A549 (cell line): ENCODE results near the gene STING1. TPM values are rescaled to one million over a fixed set of nuclear protein-coding genes. Genes with fewer than 3 reads are reported as not detected.

Source experiments
- ATAC-seq, 2 experiments: fragments of 200-7000 bp in 1 of 2; fragments of >200 bp in 1 of 2; cut with Nextera tagmentation in 1 of 2; cut with Tn5 transposase in 1 of 2; 3 replicates each; pipeline versions ENCODE4 v1.8.0 to v1.9.1; 2018 to 2020; ENCODE audit warnings: mild to moderate bottlenecking in 1 of 2, moderate library complexity in 1 of 2
- CTCF ChIA-PET: fragments of 300-600 bp; sonication (Branson Sonifier 250); formaldehyde crosslinking; extraction: SDS; loops from one replicate; lab custom pipeline; 2021; ENCODE audit warnings: antibody characterized with exemption, inconsistent platforms; lab: Yijun Ruan, JAX
- POLR2A ChIA-PET: fragments of 350-600 bp; formaldehyde crosslinking; extraction: SDS; loops from one replicate; lab custom pipeline; 2021; ENCODE audit warnings: antibody characterized with exemption, inconsistent platforms; lab: Yijun Ruan, JAX
- DNase-seq, 2 experiments: peaks; one replicate each; pipeline versions ENCODE4 v3.0.0 to v3.0.0-alpha.2; 2011 to 2016; ENCODE audit warnings: low read depth in 1 of 2, low spot score in 1 of 2
- FAIRE-seq: peaks from 2 replicates; lab custom pipeline; 2011; peaks lifted over from hg19 to GRCh38; lab: Jason Lieb, UNC
- H3K27ac ChIP-seq, 2 experiments: fragments of >200 bp; sonication (Bioruptor Twin); formaldehyde crosslinking; 3 replicates each; pipeline ENCODE4 v1.5.1; 2016 to 2017
- H3K4me1 ChIP-seq: fragments of >200 bp; sonication (Bioruptor Twin); formaldehyde crosslinking; 3 replicates; pipeline ENCODE4 v1.6.1; 2016
- H3K4me2 ChIP-seq: fragments of >200 bp; sonication (Bioruptor Twin); formaldehyde crosslinking; 3 replicates; pipeline ENCODE4 v1.6.1; 2016
- H3K4me3 ChIP-seq: fragments of >200 bp; sonication (Bioruptor Twin); formaldehyde crosslinking; 3 replicates; pipeline ENCODE4 v1.5.1; 2016
- H3K9me3 ChIP-seq: fragments of >200 bp; sonication (Bioruptor Twin); formaldehyde crosslinking; 3 replicates; pipeline ENCODE4 v1.6.1; 2016
- ATOH8 ChIP-seq: fragments of 250-450 bp; sonication (Bioruptor Pico); IDR thresholded peaks from 2 replicates; pipeline ENCODE4 v1.5.0; 2020; ENCODE audit warnings: low read depth, mild to moderate bottlenecking, moderate library complexity
- CEBPB ChIP-seq, 2 experiments: fragments of >200 bp in 1 of 2; sonication (Bioruptor Twin) in 1 of 2; formaldehyde crosslinking in 1 of 2; IDR thresholded peaks; 2 replicates each; pipeline ENCODE4 v1.6.1; 2012 to 2016
- CHD2 ChIP-seq: fragments of 150-350 bp; IDR thresholded peaks from 2 replicates; pipeline ENCODE4 v1.6.1; 2014; ENCODE audit warnings: low read length; ENCODE audit not compliant: partially characterized antibody
- CHD4 ChIP-seq: fragments of 200-600 bp; sonication (generic); IDR thresholded peaks from 2 replicates; pipeline ENCODE4 v1.6.1; 2016; ENCODE audit warnings: antibody characterized with exemption, mild to moderate bottlenecking, borderline replicate concordance
- CTCF ChIP-seq: fragments of >200 bp; sonication (Bioruptor Twin); formaldehyde crosslinking; IDR thresholded peaks from 3 replicates; pipeline ENCODE4 v1.5.1; 2016
- EHF ChIP-seq: fragments of 250-450 bp; sonication (Bioruptor Pico); IDR thresholded peaks from 2 replicates; pipeline ENCODE4 v1.5.0; 2020; ENCODE audit warnings: mild to moderate bottlenecking
- ELK1 ChIP-seq: fragments of 150-350 bp; IDR thresholded peaks from 2 replicates; pipeline ENCODE4 v1.6.1; 2014; ENCODE audit warnings: low read depth, mild to moderate bottlenecking, low read length
- FOSB ChIP-seq: fragments of 250-450 bp; sonication (Bioruptor Pico); IDR thresholded peaks from 2 replicates; pipeline ENCODE4 v1.5.0; 2020; ENCODE audit warnings: mild to moderate bottlenecking, moderate library complexity
- GATA3 ChIP-seq: IDR thresholded peaks from 2 replicates; pipeline ENCODE4 v1.6.1; 2012; ENCODE audit warnings: borderline replicate concordance
- HES2 ChIP-seq: fragments of >200 bp; sonication (Bioruptor Twin); formaldehyde crosslinking; IDR thresholded peaks from 2 replicates; pipeline ENCODE4 v1.6.1; 2016
- HOXA7 ChIP-seq: fragments of 250-450 bp; sonication (Bioruptor Pico); IDR thresholded peaks from 2 replicates; pipeline ENCODE4 v1.5.0; 2020; ENCODE audit warnings: mild to moderate bottlenecking, moderate library complexity
- HOXB5 ChIP-seq: fragments of 250-450 bp; sonication (Bioruptor Pico); IDR thresholded peaks from 2 replicates; pipeline ENCODE4 v1.5.0; 2020; ENCODE audit warnings: mild to moderate bottlenecking, moderate library complexity
- JUNB ChIP-seq: fragments of >200 bp; sonication (Bioruptor Twin); formaldehyde crosslinking; IDR thresholded peaks from 2 replicates; pipeline ENCODE4 v1.6.1; 2016
- KDM1A ChIP-seq: fragments of 200-600 bp; sonication (generic); IDR thresholded peaks from 2 replicates; pipeline ENCODE4 v1.6.1; 2016; ENCODE audit warnings: low read depth, mild to moderate bottlenecking
- MAX ChIP-seq: IDR thresholded peaks from 2 replicates; pipeline ENCODE4 v1.6.1; 2012
- MYC ChIP-seq: IDR thresholded peaks from 2 replicates; pipeline ENCODE4 v1.6.1; 2012; ENCODE audit warnings: mild to moderate bottlenecking, inconsistent platforms, low read length, improper control_type of control experiment, borderline replicate concordance
- PBX3 ChIP-seq: IDR thresholded peaks from 2 replicates; pipeline ENCODE4 v1.6.1; 2012
- RARB ChIP-seq: fragments of 250-450 bp; sonication (Bioruptor Pico); IDR thresholded peaks from 2 replicates; pipeline ENCODE4 v1.8.0; 2021; ENCODE audit warnings: mild to moderate bottlenecking, moderate library complexity
- RCOR1 ChIP-seq: fragments of 150-350 bp; IDR thresholded peaks from 2 replicates; pipeline ENCODE4 v1.6.1; 2014; ENCODE audit warnings: antibody characterized with exemption, low read length, low read depth
- RNF2 ChIP-seq: fragments of 200-600 bp; sonication (generic); IDR thresholded peaks from 2 replicates; pipeline ENCODE4 v1.6.1; 2016; ENCODE audit warnings: low read depth, mild to moderate bottlenecking, antibody characterized with exemption, moderate library complexity, borderline replicate concordance
- SREBF2 ChIP-seq: fragments of 450-650 bp; IDR thresholded peaks from 2 replicates; pipeline ENCODE4 v1.6.1; 2014; ENCODE audit warnings: mild to moderate bottlenecking, moderate library complexity
- ZC3H11A ChIP-seq: fragments of 450-650 bp; IDR thresholded peaks from 2 replicates; pipeline ENCODE4 v1.6.1; 2014; ENCODE audit warnings: antibody characterized with exemption, mild to moderate bottlenecking
- ZFP36 ChIP-seq: fragments of 450-650 bp; IDR thresholded peaks from 2 replicates; pipeline ENCODE4 v1.6.1; 2014; ENCODE audit warnings: borderline replicate concordance; ENCODE audit not compliant: partially characterized antibody
- ZNF302 ChIP-seq: fragments of 250-450 bp; sonication (Bioruptor Pico); IDR thresholded peaks from 2 replicates; pipeline ENCODE4 v1.9.0; 2021; ENCODE audit warnings: inconsistent platforms, mild to moderate bottlenecking, moderate library complexity
- WGBS: methylation state at CpG from one replicate; pipeline ENCODE4 v1.1.6; 2017; ENCODE audit errors: missing lambda C conversion rate; 5-methylcytosine and 5-hydroxymethylcytosine counted together
- polyA plus RNA-seq, 4 experiments: library from polyadenylated mRNA; depleted of rRNA in 3 of 4; stranded (reverse); fragments of >200 nt; fragmentation: RNase III in 1 of 4; extraction: RNeasy Plus Mini Kit Qiagen cat#74134 plus additional on column Dnase treatment in 1 of 4; gene quantifications; 2 replicates in 3 of 4; 3 replicates in 1 of 4; pipeline ENCODE4 v1.2.3, GENCODE V29; 2011 to 2017

Gene STING1
- polyA plus RNA-seq, 2 of the 4 experiments (the other 2 are of a cell fraction) = 0.72 to 0.92 TPM

GRCh38 chr5:139461176-139461575, 21.4 kb downstream of the STING1 start (continued):
- TF ChIP-seq ELK1 (no peak), ATOH8 (CRISPR knock-in tag) (no peak)

GRCh38 chr5:139460455-139460854, 22.1 kb downstream of the STING1 start:
- WGBS = 60% methylated on average over 1 of the region's 1 CpG
- ATAC-seq (no peak), FAIRE-seq (no peak), DNase-seq (no peak)
- Histone ChIP-seq H3K4me1 (no peaks in the 10 kb centered on the region), H3K4me3 (no peak overlapping the region), H3K27ac (no peak overlapping the region), H3K9me3 (no peaks in the 10 kb centered on the region)
- CTCF ChIA-PET = no interaction called here
- POLR2A ChIA-PET = no interaction called here
- TF ChIP-seq RCOR1 (no peak), HOXB5 (CRISPR knock-in tag) (no peak)
- TF ChIP-seq, all 56 proteins: peak for 0
- H3K4me2 ChIP-seq = no peak overlapping the region

- CTCF ChIA-PET = no interaction called here
- H3K27ac ChIP-seq = no peak overlapping the region
- TF ChIP-seq SREBF2 (no peak), HOXA7 (CRISPR knock-in tag) (no peak)
- DNase-seq = no peak
- no peak for FAIRE-seq
- POLR2A ChIA-PET = no interaction called here
- no peak for ATAC-seq
- WGBS = 72% methylated on average over 8 of the region's 8 CpGs
- H3K9me3 ChIP-seq = no peaks in the 10 kb centered on the region
- no peaks in the 10 kb centered on the region for H3K4me1 ChIP-seq
- no peak overlapping the region for H3K4me2 ChIP-seq
- no peak overlapping the region for H3K4me3 ChIP-seq
These were observed 23.1 kb downstream of the STING1 start for GRCh38 chr5:139459451-139459934.

GRCh38 chr5:139458580-139459407, 23.8 kb downstream of the STING1 start:
- no peak overlapping the region for H3K27ac ChIP-seq
- POLR2A ChIA-PET = no interaction called here

More at GRCh38 chr5:139458580-139459407, 23.8 kb downstream of the STING1 start:
- WGBS = 50% methylated on average over 8 of the region's 8 CpGs
- CTCF ChIA-PET = no interaction called here
- FAIRE-seq = no peak
- DNase-seq = no peak
- no peak overlapping the region for H3K4me3 ChIP-seq
- H3K4me2 ChIP-seq = no peak overlapping the region
- no peaks in the 10 kb centered on the region for H3K9me3 ChIP-seq
- ATAC-seq = no peak
- no peaks in the 10 kb centered on the region for H3K4me1 ChIP-seq
- TF ChIP-seq CEBPB (IDR thresholded peaks at IDR 0.05) (no peak), KDM1A (no peak), CTCF (no peak), RNF2 (no peak), ATOH8 (CRISPR knock-in tag) (no peak), JUNB (no peak), MAX (no peak), CHD4 (no peak), FOSB (CRISPR knock-in tag) (no peak), CHD2 (no peak), ZC3H11A (no peak), ZFP36 (no peak), GATA3 (no peak), HES2 (no peak), EHF (CRISPR knock-in tag) (no peak), RARB (CRISPR knock-in tag) (no peak), MYC (no peak), ZNF302 (CRISPR knock-in tag) (no peak), HOXA7 (CRISPR knock-in tag) (no peak), PBX3 (no peak)
- TF ChIP-seq, all 56 proteins: peak for 0
